Neural cell (in vitro differentiated cells): ENCODE results near the gene IVNS1ABP. TPM values are rescaled to one million over a fixed set of nuclear protein-coding genes. Genes with fewer than 3 reads are reported as not detected.
A peak's percentile ranks its signal among the peaks of the same experiment; 100 is the strongest.

Experiments
- H2AFZ ChIP-seq: fragments of 200-600, 300-800 bp; sonication (generic), shearing (Covaris generic); 2 replicates; pipeline ENCODE4 v1.6.0; 2014; ENCODE audit warnings: low read depth, mild to moderate bottlenecking, antibody characterized with exemption, low read length, moderate library complexity
- H3F3A ChIP-seq: fragments of 200-600 bp; shearing (Covaris generic); 2 replicates; pipeline ENCODE4 v1.6.1; 2016; ENCODE audit warnings: mild to moderate bottlenecking, moderate library complexity, mixed read lengths, antibody characterized with exemption, low read length; ENCODE audit not compliant: insufficient read depth, poor library complexity, severe bottlenecking
- H3K27ac ChIP-seq: fragments of 200-600, 300-800 bp; sonication (generic), shearing (Covaris generic); 2 replicates; pipeline ENCODE4 v1.5.1; 2014; ENCODE audit warnings: mild to moderate bottlenecking, low read length, moderate library complexity
- H3K27me3 ChIP-seq: fragments of 300-800, 200-600 bp; sonication (generic), shearing (Covaris generic); 2 replicates; pipeline ENCODE4 v1.6.0; 2014; ENCODE audit warnings: mild to moderate bottlenecking, low read depth, low read length, moderate library complexity; ENCODE audit not compliant: insufficient read depth
- H3K36me3 ChIP-seq: fragments of 300-800, 200-600 bp; sonication (generic), shearing (Covaris generic); 2 replicates; pipeline ENCODE4 v1.5.1; 2014; ENCODE audit warnings: mild to moderate bottlenecking, antibody characterized with exemption, low read length, moderate library complexity; ENCODE audit not compliant: insufficient read depth
- H3K4me2 ChIP-seq: fragments of 300-800, 200-600 bp; sonication (generic), shearing (Covaris generic); 2 replicates; pipeline ENCODE4 v1.6.0; 2014; ENCODE audit warnings: mild to moderate bottlenecking, low read length
- H3K4me3 ChIP-seq: fragments of 300-800, 200-600 bp; sonication (generic), shearing (Covaris generic); 2 replicates; pipeline ENCODE4 v1.5.1; 2014; ENCODE audit warnings: mild to moderate bottlenecking, low read length, moderate library complexity
- H3K79me2 ChIP-seq: fragments of 200-600 bp; shearing (Covaris generic); replicated peaks from 2 replicates; pipeline ENCODE4 v1.6.0; 2014; ENCODE audit warnings: mild to moderate bottlenecking, low read length, moderate library complexity; ENCODE audit not compliant: insufficient read depth
- H3K9ac ChIP-seq: fragments of 300-800, 200-600 bp; sonication (generic), shearing (Covaris generic); 2 replicates; pipeline ENCODE4 v1.6.1; 2016; ENCODE audit warnings: mild to moderate bottlenecking, low read length, mixed read lengths
- H3K9me2 ChIP-seq: fragments of 200-600 bp; shearing (Covaris generic); 2 replicates; pipeline ENCODE4 v1.6.1; 2016; ENCODE audit warnings: mild to moderate bottlenecking, low read length, mixed read lengths; ENCODE audit not compliant: insufficient read depth
- H3K9me3 ChIP-seq: fragments of 200-600, 300-800 bp; sonication (generic), shearing (Covaris generic); 2 replicates; pipeline ENCODE4 v1.6.1; 2016; ENCODE audit warnings: mild to moderate bottlenecking, mixed run types, low read length, moderate library complexity, mixed read lengths
- H4K20me1 ChIP-seq: fragments of 200-600 bp; shearing (Covaris generic); 2 replicates; pipeline ENCODE4 v1.6.1; 2016; ENCODE audit warnings: mild to moderate bottlenecking, mixed run types; ENCODE audit not compliant: insufficient read depth
- CTCF ChIP-seq: fragments of 450-650 bp; IDR thresholded peaks from 2 replicates; pipeline ENCODE4 v1.5.1; 2014; ENCODE audit warnings: antibody characterized with exemption, mild to moderate bottlenecking, moderate library complexity; ENCODE audit not compliant: poor library complexity, severe bottlenecking
- EP300 ChIP-seq: fragments of 450-650 bp; conservative IDR thresholded peaks from 2 replicates; pipeline ENCODE4 v1.6.1; 2014; ENCODE audit warnings: antibody characterized with exemption, mild to moderate bottlenecking, moderate library complexity; ENCODE audit not compliant: poor library complexity, severe bottlenecking
- MXI1 ChIP-seq: fragments of 450-650 bp; conservative IDR thresholded peaks from 2 replicates; pipeline ENCODE4 v1.6.1; 2014; ENCODE audit warnings: antibody characterized with exemption, mild to moderate bottlenecking; ENCODE audit not compliant: poor library complexity, severe bottlenecking
- RAD21 ChIP-seq: fragments of 450-650 bp; conservative IDR thresholded peaks from 2 replicates; pipeline ENCODE4 v1.6.1; 2014; ENCODE audit warnings: antibody characterized with exemption, mild to moderate bottlenecking, moderate library complexity
- REST ChIP-seq: IDR thresholded peaks from 2 replicates; pipeline ENCODE4 v1.6.1; 2012; ENCODE audit warnings: borderline replicate concordance
- polyA plus RNA-seq: library from polyadenylated mRNA; depleted of rRNA; stranded (reverse); fragments of >200 nt; gene quantifications from 2 replicates; pipeline ENCODE4 v1.2.3, GENCODE V29; 2014

Gene IVNS1ABP
- polyA plus RNA-seq, 1 donor from 2014 or later: 208 TPM

DNA sequence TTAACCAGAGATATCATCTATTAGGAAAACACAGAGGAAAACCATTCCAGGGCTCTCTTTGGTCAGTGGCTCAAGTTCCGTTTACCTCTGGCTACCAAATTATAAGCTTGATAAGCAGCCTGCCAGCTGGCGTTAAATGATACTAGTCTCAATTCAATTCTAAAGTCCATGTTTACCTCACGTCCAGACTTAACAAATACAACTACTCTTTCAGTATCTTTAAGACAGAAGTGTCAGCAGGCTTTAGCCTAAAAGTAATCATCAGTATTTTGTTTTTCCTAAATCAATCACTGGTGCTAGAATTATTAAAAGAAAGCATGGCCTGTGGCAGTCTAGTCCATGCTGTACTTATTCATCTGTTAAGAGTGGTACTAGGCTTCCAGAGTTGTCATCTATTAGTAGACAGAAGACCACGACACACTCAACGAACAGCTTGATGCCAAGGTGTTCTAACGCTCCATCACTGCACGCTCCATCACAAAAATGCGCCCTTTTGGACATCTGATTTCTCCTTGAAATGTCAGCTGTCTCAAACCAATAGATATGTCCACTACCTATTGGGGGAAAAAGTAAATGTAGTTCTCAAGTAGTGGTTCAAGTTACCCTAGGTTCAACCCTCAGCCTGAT lies 1.5 kb downstream of the IVNS1ABP start:
- Histone ChIP-seq H3K27ac (peak overlapping the region; percentile 98), H3K36me3 (no peaks in the 10 kb centered on the region)

GRCh38 chr1:185314411-185314810 lies 2.6 kb downstream of the IVNS1ABP start:
- Histone ChIP-seq H3K27me3 (no peaks in the 10 kb centered on the region), H3K4me2 (peak overlapping the region; percentile 93), H3K9me3 (no peaks in the 10 kb centered on the region), H3K27ac (no peak overlapping the region), H3K9me2 (no peaks in the 10 kb centered on the region), H3K4me3 (peak overlapping the region; percentile 75), H2AFZ (no peak overlapping the region), H4K20me1 (peaks cover 21% of the 10 kb centered on the region), H3K9ac (peak overlapping the region; percentile 22), H3K36me3 (no peaks in the 10 kb centered on the region), H3F3A (no peaks in the 10 kb centered on the region), H3K79me2 (peaks cover 65% of the 10 kb centered on the region)
- TF ChIP-seq EP300 (no peak), CTCF (no peak), RAD21 (no peak), MXI1 (peak; percentile 50), REST (no peak)

More for the DNA sequence above, 1.5 kb downstream of the IVNS1ABP start:
- peak overlapping the region; percentile 93 for H3K4me2 ChIP-seq
- TF ChIP-seq CTCF: no peak
- H3K4me3 ChIP-seq: peak overlapping the region; percentile 75
- no peaks in the 10 kb centered on the region for H3K9me2 ChIP-seq
- H2AFZ ChIP-seq: no peak overlapping the region
- H3K9ac ChIP-seq: peak overlapping the region; percentile 96
- H3K9me3 ChIP-seq: no peaks in the 10 kb centered on the region
- no peaks in the 10 kb centered on the region for H3K27me3 ChIP-seq
- H4K20me1 ChIP-seq: peaks cover 21% of the 10 kb centered on the region
- no peaks in the 10 kb centered on the region for H3F3A ChIP-seq
- peaks cover 55% of the 10 kb centered on the region for H3K79me2 ChIP-seq
